IPS DF 19.7 (cell line): Measurements from ENCODE around the gene ITSN1.
"Not testable (repeated sequence)": the region's sequence is repeated elsewhere in the genome, so short reads cannot be mapped to it uniquely, and the experiment has no call there.

Experiments
- DNase-seq: peaks from one replicate; pipeline ENCODE4 v3.0.0-alpha.2; 2013; ENCODE audit warnings: low read depth, low spot score

The ITSN1 gene

GRCh38 chr21:33650929-33651509 is 8.7 kb downstream of the ITSN1 start:
- DNase-seq: no peak

DNA sequence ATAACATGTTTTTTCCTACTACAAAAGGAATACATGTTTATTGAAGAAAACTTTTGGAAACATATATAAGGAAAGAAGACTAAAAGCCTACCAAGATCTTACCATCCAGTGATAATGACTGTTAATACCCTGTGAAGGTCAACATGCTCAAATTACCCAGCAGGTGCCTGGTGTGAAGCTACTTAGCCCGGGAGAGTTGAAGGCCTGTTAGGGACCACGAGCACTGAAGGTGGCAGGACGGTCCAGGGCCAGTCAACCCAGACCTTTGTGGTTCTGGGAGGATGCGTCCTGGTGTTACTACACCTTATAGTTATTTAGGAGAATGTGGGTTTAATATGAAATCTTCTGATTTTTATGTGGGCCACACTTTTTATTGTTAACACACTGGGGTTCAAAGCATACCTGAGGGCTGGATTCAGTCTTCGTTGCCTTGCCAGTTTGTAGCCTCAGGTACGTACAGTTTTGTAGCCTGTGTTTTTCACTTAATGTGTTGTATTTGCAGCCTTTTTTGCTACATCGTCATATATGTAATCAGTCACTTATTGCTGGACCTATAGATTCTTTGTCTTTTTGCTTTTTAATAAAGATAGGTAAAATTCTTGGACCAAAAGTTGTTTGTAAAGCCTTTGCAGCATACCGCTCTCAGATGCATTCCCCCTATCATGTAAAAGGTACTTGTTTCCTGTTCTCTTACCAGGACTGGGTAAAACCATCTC is 9.8 kb downstream of the ITSN1 start:
- no peak for DNase-seq

GRCh38 chr21:33654412-33654811 is 12.1 kb downstream of the ITSN1 start:
- DNase-seq: no peak

DNA sequence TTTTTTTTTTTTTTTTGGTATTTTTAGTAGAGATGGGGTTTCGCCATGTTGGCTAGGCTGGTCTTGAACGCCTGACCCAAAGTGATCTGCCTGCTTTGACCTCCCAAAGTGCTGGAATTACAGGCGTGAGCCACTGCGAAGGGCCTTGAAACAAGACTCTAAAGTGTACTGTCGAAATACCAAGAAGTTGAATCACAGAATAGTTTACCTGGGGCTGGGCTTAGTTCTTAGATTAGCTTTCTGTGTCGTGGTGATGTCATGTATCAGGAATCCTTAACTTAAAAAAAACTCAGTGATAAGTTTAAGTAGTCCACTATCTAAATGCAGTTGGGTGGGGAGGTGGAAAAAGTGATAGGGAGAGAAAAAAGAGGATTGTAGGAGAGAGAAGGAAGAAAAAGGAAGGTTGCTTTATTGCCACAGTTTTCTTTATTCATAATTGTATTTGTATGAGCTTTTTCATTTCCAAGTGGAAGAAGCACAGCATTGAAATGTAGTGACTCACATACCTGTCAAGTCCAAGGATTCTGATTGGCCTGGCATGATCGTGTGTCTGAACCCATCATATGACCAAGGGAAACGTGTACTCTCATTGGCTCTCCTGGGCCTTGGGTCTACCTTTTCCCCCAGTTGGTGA is 13.4 kb downstream of the ITSN1 start:
- DNase-seq: no peak

- no peak for DNase-seq
Measured at GRCh38 chr21:33657124-33657820, 15.0 kb downstream of the ITSN1 start.

DNA sequence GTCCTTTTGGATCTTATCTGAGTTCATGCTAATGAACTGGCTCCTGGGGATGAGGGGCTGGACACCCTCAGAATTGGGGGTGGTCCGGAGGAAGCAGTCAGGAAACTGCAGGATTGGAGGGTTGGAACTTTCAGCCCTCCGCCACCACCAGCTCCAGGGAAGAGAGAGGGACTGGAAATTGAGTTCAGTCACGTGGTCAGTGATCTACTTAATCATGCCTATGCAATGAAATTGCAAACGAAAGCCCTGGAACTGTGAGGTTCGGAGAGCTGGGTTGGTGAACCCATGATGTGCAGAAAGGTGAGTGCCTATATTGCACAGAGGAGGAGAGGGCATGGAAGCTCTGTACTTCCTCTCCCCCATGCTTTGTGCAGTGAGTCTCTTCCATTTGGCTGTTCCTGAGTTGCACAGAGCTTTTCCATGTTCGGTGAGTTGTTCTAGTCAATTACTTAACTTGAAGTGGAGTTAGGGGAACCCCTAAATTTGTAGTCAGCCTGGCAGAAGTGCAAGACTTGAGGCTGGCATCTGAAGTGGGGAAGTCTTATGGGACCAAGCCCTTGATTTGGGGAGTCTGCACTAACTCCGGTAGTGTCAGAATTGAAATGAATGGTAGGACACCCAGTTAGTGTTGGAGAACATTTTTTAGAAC is 16.7 kb downstream of the ITSN1 start:
- no peak for DNase-seq

DNA sequence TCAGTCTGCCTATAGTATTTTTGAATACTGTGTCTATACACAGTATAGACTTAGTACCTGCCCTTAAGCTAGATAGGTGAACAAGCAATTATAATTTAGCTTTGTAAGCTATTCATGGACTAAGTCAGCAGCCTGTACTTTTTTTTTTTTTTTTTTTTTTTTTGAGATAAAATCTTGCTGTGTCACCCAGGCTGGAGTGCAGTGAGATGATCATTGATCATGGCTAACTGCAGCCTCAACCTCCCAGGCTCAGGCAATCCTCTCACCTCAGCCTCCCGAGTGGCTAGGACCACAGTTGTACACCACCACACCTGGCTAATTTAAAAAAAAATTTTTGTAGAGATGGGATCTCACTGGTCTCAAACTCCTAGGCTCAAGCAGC is 17.3 kb downstream of the ITSN1 start:
- no peak for DNase-seq

DNA sequence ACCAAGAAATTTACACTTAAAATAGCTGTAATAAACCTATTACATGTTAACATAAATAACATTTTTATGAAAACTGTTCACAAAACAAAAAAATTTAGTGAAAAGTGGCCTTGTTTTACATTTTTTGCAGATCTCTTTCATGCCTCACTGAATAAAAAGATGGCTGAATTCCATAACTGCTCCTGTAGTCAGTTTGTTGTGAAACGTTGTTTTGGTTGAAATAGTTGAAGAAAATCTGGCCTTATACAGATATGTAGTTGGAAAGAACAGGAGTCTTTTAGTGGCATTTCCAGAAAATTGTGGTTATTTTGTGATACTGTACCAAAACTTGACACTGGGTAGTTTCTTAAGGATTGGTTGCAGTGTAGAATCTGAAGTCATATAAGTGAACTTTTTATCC is 18.1 kb downstream of the ITSN1 start:
- no peak for DNase-seq

- no peak for DNase-seq
Measured at GRCh38 chr21:33661146-33661545, 18.8 kb downstream of the ITSN1 start.

DNA sequence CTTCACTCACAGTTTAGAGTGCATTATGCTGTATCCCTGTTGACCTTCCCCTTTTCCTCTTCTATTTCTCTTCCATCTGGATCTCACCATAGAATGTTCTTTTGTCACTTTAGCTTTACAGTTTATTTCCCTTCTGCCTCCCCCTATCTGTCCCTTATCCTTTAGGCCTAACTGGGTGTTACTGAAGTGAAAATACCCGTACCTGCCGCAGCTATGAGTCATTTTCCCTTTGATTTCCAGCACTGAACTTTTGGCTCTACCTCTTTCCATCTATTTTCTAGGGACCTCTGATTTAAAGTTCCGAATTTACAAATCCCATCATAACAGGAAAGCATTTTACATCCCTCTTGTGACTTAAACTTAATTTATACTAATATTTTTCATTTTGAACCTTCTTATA is 19.7 kb downstream of the ITSN1 start:
- DNase-seq: no peak

GRCh38 chr21:33663241-33663640 is 20.9 kb downstream of the ITSN1 start:
- no peak for DNase-seq

- no peak for DNase-seq
Measured at GRCh38 chr21:33664135-33664534, 21.8 kb downstream of the ITSN1 start.

DNA sequence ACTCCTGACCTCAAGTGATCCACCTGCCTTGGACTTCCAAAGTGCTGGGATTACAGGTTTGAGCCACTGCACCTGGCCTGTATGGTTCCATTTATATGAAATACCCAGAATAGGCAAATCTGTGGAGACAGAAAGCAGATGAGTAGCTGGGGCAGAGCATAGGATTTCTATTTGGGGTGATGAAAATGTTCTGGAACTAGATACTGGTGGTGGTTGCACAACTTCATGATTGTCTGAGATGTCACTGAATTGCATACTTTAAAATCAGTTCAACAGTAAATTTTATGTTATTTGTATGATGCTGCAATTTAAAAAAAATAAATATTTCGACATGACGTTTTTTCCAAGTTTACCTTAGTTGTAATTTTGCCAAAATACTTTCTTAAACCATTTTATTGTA is 23.9 kb downstream of the ITSN1 start:
- no peak for DNase-seq

DNA sequence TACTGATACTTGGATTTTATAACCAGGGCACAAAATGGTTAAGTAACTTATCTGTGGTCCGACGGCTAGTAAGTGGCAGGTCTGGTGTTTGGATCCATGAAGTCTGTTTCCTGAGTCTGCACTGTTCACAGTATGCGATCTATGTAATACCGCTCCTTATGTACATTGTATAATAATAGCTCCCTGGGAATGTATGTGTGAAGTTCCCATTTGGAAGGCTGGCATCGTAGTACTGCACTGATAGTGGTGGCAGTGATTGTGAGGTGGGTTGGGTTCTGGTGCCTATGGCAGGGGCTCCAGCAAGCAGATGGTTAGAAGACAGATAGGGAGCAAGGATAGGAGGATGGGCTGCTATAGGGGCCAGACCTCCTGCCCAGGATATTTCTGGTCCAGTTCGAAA is 25.3 kb downstream of the ITSN1 start:
- DNase-seq: no peak

DNA sequence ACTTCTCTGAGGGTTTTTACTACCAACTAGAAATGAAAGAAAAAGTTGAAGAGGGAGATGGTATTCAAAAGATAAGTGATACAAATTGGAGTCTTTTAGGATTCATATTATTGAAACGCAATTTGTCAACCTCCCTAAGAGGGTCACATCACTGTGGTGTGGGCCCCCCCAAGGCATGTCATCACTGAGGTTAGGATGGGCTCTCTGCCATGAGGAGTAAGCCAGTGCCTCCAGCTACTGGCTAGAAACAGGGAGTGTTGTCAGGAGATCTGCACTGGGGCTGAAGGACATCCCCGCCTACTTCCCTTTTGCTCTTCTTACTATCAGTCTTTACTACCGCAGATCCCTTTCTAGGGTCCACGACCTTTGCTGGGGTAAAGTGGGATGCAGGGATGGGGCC is 25.9 kb downstream of the ITSN1 start:
- DNase-seq: no peak

DNA sequence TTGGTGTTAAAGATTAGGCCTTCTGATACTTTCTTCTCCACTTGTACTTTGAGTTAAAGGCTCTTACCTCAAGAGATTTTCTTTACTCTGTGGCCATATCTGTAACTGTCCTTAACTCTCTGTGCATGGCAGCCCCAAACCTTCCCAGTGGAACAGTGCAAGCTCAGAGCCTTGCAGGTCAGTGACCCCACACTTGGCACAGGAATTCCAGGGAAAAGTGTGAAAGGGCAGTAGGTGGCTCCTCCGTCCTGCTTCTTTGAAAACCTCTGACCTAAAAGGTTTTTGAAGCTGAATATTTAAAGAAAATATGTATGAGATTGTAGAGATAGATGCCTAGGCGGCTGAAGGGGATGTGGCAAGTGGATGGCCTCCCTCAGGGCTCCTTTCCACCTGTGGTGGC is 26.3 kb downstream of the ITSN1 start:
- DNase-seq: no peak

GRCh38 chr21:33670076-33670978 is 28.0 kb downstream of the ITSN1 start:
- DNase-seq: no peak

- no peak for DNase-seq
Measured at GRCh38 chr21:33673473-33673872, 31.2 kb downstream of the ITSN1 start.

DNA sequence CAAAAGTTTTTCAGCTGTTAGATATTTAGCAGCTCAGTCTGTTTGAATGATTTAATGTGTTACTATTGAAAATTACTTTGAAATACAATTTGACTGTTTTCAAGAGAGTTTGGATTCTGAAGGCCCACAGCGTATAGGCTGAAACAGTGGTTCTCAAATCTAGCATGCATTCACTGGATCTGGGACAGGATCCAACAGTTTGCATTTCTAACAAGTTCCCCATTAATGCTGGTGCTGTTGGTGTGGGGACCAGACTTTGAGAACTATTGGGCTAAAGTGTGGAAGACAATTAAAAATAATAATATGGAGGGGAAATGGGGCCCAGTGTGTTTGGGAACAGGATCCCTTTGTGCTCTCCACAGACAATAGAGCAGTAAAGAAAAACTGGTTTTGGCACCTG is 31.9 kb downstream of the ITSN1 start:
- DNase-seq: no peak

DNA sequence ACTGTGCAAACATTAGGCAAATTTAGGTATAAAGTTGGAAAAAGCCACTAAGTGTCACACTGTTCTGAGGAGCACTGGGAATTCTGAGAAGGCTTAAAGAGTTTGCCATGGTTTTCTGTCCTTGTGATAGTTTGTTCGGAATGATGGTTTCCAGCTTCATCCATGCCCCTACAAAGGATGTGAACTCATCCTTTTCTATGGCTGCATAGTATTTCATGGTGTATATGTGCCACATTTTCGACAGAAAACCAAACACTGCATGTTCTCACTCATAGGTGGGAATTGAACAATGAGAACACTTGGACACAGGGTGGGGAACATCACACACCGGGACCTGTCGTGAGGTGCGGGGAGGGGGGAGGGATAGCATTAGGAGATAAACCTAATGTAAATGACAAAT is 34.4 kb downstream of the ITSN1 start:
- DNase-seq: not testable (repeated sequence)

- DNase-seq: no peak
Measured at GRCh38 chr21:33677450-33677849, 35.1 kb downstream of the ITSN1 start.
